AG20443 (cell line): ENCODE measurements around the gene GRAPL.
"Not testable (repeated sequence)": the region's sequence is repeated elsewhere in the genome, so short reads cannot be mapped to it uniquely, and the experiment has no call there.

Experiments
- DNase-seq: peaks from one replicate; pipeline ENCODE4 v3.0.0; 2012; ENCODE audit warnings: low spot score, mixed read lengths

The GRAPL gene

GRCh38 chr17:19188870-19189708 is 61.7 kb downstream of the GRAPL start:
- not testable (repeated sequence) for DNase-seq

GRCh38 chr17:19189781-19190405 is 62.5 kb downstream of the GRAPL start:
- not testable (repeated sequence) for DNase-seq

- DNase-seq: not testable (repeated sequence)
Measured at GRCh38 chr17:19196382-19197204, 69.2 kb downstream of the GRAPL start.

- not testable (repeated sequence) for DNase-seq
Measured at GRCh38 chr17:19202448-19202847, 75.1 kb downstream of the GRAPL start.

GRCh38 chr17:19203429-19203828 is 76.0 kb downstream of the GRAPL start:
- not testable (repeated sequence) for DNase-seq
